ENCODE data around the gene FREM2.

The FREM2 gene

GRCh38 chr13:38686577-38687245 is at the start of gene FREM2:
Gene FREM2 (plus strand): TSS chr13:38687077. CDS start chr13:38687345, 268 bp downstream.
- DNase-seq (ENCODE audit: low read depth in 2 of 2): no peak

DNA sequence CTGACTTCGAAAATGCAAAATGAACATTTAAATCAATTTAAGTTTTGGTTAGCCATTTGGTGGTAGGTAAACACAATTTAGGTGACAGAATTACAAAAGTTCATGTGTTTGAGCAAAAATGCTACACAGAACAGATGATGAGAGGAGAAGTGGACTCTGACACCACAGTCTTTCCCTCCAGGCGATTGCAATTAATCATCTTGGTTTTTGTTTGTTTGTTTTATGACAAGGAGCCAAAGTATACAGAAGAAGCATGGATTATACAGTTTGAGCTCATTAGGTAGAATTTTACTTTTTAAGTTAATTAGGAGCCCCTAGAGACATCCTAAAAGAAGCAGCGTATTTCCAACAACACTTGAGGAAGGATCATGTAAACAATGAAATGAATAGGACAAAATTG is 49.3 kb upstream of the FREM2 start:
- no peak for DNase-seq (ENCODE audit: low read depth in 2 of 2)

GRCh38 chr13:38641164-38641948 is 45.5 kb upstream of the FREM2 start:
- no peak for DNase-seq (ENCODE audit: low read depth in 2 of 2)

DNA sequence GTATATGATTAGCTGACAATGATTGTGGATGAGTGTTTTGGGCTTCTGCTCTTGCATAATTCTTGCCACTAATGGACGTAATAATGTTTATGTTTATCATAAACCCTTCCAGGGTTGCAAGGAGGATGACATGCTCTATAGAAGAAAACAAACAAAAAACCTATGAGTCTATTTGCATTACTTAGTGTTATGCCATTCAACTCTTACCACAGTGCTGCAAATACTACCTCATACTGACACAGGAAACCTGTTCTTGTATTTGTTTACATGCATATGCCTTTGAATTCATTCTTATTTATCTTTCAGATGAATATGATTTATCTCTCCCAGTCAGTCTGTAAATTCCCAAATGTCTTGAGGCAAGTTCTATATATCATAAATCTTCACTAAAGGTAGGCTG is 39.6 kb upstream of the FREM2 start:
- no peak for DNase-seq (ENCODE audit: low read depth in 2 of 2)

- DNase-seq (ENCODE audit: low read depth in 2 of 2): no peak
Measured at GRCh38 chr13:38648912-38649311, 38.0 kb upstream of the FREM2 start.

- no peak for DNase-seq (ENCODE audit: low read depth in 2 of 2)
Measured at GRCh38 chr13:38656699-38657098, 30.2 kb upstream of the FREM2 start.

DNA sequence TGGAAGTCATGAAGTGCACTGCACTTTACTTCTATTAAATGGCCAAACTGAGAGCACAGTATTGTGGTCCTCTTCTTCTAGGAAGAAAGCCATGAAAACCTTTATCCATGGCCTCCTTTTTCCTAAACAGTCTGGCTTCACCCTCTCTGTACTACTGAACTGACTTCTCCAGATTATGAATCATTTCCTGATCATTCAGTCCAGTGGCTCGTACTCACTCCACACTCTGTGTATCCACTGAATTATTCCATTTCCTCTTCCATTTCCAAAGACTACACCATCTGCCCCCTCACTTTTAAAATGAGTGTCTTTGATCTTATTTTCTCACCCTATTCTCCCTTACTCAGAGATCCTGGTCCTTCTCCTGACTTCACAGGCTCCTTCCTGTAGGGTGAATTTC is 29.7 kb upstream of the FREM2 start:
- no peak for DNase-seq (ENCODE audit: low read depth in 2 of 2)

- DNase-seq (ENCODE audit: low read depth in 2 of 2): no peak
Measured at GRCh38 chr13:38658906-38659305, 28.0 kb upstream of the FREM2 start.

- DNase-seq (ENCODE audit: low read depth in 2 of 2): no peak
Measured at GRCh38 chr13:38661010-38661675, 25.7 kb upstream of the FREM2 start.

DNA sequence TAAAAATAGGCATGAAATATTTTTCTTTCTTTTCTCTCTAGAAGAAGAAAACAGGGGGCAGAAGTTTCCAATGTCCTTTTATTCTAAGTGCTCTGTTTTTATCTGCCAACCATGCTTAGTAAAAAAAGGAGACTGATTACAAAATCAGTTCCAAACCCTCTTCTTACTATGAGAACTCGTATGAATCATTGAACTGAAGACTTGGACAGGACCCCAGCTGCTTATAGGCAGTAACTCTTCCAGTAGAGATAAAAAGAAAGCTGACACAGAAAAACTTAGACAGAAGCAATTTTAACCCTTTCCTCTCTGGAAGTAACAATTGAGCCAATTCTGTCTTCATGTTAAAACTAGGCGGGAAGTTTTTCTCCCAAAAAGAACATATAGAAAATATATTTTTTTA is 24.5 kb upstream of the FREM2 start:
- DNase-seq (ENCODE audit: low read depth in 2 of 2): no peak

GRCh38 chr13:38664906-38665305 is 22.0 kb upstream of the FREM2 start:
- DNase-seq (ENCODE audit: low read depth in 2 of 2): no peak

- DNase-seq (ENCODE audit: low read depth in 2 of 2): no peak
Measured at GRCh38 chr13:38667526-38668109, 19.3 kb upstream of the FREM2 start.

DNA sequence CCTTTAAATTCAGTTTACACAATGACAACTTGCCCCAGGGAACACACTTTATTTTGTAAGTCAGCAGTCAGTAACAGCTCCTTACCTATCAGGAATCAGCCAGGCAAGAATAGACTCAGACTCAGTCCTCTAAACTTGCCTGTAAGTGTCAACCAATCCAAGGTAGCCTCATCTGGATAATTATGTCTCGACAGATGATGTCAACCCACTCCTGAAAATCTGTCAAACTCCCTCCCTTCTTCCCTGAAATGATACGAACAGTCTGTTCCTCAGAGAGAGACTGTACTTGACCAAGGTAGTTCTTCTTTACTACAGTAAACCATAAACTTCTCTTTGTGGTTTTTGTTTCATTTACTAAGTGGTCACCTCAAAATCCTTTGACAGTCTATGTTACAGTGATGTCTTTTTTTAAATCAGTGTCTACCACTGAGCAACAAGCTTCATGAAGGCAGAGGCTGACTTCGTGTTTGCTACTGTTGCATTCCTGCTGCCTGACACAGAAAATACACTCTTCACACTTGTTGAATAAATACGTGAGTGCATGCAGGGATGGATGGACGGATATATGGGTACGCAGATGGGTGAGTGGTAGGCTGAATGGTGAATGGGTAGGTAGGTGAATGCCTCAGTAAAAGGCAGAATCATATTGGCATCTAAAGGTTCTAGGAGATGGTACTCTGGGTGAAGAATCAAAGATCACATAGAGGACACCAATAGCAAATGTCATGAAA is 17.5 kb upstream of the FREM2 start:
- DNase-seq (ENCODE audit: low read depth in 2 of 2): no peak

- DNase-seq (ENCODE audit: low read depth in 2 of 2): no peak
Measured at GRCh38 chr13:38670627-38671026, 16.2 kb upstream of the FREM2 start.

GRCh38 chr13:38671980-38672379 is 14.9 kb upstream of the FREM2 start:
- no peak for DNase-seq (ENCODE audit: low read depth in 2 of 2)

GRCh38 chr13:38674208-38674607 is 12.7 kb upstream of the FREM2 start:
- DNase-seq (ENCODE audit: low read depth in 2 of 2): no peak

GRCh38 chr13:38680912-38681311 is 6.0 kb upstream of the FREM2 start:
- no peak for DNase-seq (ENCODE audit: low read depth in 2 of 2)

GRCh38 chr13:38684714-38685113 is 2.2 kb upstream of the FREM2 start:
- DNase-seq (ENCODE audit: low read depth in 2 of 2): no peak

- no peak for DNase-seq (ENCODE audit: low read depth in 2 of 2)
Measured at GRCh38 chr13:38685431-38685830, 1.4 kb upstream of the FREM2 start.

DNA sequence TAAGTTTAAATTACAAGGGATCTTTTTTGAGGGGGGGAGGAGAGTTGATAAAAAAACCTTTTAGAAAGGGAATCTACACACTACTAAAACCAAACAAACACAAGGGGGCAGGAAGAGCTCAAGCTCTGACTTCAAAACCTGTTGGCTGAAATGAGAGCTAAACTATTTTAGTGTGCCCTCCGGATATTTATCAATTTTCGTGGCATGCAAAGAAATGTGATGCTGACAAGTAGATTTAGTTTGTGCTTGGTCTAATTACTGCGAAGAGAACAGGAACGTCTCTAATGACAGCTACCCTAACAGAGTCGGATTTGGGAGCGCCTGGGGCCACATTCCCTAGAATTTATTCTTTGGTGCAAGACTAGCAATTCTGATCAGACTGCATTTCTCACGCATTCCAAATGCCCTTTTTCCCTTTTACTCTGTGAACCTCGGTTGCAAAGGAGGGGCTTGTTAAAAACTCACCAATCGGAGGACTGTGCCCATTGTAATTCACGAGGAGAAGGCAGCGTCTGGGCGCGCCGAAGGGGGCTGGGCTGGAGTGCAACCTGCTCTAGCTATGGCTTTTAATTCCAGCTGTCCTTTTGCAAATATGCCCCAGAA is 802 bp upstream of the FREM2 start:
- no peak for DNase-seq (ENCODE audit: low read depth in 2 of 2)
